HL-60/S4 treated with retinoic acid at 250 ng/mL for 4 days and 3 days (cell line): ENCODE data around the gene OPHN1.
"Not testable (repeated sequence)": the region's sequence is repeated elsewhere in the genome, so short reads cannot be mapped to it uniquely, and the experiment has no call there.

Experiments
- in situ Hi-C: fragments of 300-500 bp; cut with MboI; formaldehyde crosslinking; loops from 2 replicates; pipeline ENCODE4 v1.7.0; 2022; ENCODE audit warnings: low sequenced_read_pairs

The OPHN1 gene

DNA sequence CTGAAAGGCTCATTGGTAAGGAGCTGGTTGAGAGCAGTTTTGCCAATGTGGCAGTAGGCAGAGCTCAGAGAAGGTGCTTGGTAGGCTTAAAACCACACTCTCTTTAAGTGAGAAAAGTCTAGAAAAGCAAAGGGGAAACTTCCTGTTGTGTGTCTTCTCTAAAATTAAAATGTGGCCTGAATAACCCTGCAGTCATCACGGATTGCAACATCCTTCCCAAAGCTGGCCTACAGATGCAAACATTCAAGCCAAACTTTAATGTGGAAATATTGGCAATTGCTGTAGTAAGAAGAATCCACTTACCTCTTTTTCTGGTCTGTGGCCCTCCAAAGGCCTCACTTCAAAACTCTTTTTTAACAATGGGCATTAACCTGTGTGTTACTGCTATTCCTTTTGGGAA, 348.5 kb downstream of the OPHN1 start:
- in situ Hi-C loops = no loop called here

DNA sequence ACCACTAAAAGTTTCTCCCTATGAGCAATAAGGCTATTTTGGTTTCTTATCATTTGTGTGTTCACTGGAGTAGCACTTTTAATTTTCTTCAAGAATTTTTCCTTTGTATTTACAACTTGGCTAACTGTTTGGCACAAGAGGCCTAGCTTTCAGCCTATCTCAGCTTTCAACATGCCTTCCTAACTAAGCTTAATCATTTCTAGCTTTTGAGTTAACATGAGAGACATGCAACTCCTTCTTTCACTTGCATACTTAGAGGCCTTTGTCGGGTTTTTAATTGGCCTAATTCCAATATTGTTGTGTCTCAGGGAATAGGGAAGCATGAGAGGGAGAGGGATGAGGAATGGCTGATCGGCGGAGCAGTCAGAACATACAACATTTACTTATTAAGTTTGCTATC, 349.8 kb downstream of the OPHN1 start:
- in situ Hi-C loops = no loop called here

DNA sequence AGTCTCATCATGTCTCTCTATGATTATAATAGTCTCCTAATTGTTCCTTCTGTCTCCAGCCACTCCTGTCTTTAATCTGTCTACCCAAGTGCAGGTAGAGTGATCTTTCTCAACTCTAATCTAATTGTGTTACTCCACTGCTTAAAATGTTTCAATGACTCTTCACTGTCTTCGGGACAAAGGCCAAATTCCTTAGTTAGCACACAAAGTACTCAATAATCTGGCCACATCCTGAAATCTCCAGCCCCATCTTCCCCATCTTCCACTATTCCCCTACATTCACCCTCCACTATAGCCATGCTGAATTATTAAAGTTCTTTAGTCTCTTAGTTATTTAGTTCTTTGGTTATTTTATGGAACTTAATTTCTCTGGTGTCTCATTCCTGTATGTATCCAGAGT, 353.3 kb downstream of the OPHN1 start:
- in situ Hi-C loops = no loop called here

DNA sequence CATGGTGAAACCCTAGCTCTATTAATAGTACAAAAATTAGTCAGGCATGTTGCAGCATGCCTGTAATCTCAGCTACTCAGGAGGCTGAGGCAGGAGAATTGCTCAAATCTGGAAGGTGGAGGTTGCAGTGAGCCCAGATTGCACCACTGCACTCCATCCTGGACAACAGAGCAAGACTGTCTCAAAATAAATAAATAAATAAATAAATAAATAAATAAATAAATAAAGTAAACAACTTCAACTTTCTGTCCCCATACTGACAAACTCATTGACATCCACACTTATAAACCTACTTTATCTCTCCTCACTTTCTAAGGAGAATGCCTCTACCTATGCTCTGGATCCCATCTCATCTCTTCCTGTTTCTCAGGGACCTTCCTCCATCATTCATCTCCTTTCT, 354.5 kb downstream of the OPHN1 start:
- in situ Hi-C loops = not testable (repeated sequence)

DNA sequence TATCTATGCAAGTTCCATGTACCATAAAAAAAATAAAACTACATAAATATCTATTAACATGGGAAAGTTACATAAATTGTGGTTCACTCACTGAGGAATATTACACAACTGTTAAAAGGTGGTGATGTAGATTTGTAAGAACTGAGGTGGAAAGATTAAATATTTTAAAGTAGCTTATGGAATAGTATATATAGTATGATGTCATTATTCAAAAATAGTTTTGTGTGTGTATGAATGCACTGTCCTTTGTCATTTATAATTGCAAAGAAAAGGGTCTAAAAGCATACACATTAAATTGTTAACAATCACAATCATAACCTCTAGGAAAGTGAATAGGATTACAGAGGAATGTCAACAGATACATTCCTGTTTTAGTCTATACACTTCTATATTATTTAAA, 355.9 kb downstream of the OPHN1 start:
- in situ Hi-C loops = no loop called here

DNA sequence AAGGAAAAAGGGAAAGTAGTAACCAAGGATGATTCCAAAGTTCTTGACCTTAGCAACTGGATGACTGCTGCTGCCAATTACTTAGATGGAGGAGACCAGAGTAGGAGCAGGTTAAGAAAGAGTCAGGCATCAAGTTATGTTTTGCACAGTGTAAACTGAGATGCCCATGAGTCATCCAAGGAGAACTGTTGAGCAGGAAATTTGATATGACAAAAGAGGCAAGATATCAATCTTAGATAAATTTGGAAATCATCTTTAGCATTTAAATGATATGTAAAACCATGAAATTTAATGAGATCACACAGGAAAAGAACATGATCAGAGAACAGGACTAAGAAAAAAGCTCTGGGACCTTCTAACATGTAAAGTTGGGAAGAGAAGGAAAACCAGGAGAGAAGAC, 361.3 kb downstream of the OPHN1 start:
- in situ Hi-C loops = no loop called here

DNA sequence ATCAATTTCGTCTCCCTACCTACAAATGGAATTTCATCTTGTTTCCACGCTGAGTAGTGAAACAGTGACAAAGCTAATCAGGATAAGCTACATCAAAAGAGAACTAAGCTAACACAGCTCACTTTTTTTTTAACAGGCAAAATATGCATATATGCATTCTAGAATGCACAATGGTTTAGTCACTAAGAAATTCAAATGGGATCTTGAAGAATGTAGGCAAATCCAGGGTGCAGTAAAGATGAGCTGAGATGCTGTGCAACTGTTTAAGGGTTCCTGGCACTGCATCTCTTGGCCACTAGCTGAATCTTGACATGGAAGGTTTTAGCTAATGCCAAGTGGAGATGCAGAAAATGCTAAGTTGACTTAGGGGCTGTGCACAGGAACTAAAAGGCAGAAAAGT, 363.2 kb downstream of the OPHN1 start:
- in situ Hi-C loops = not testable (repeated sequence)

DNA sequence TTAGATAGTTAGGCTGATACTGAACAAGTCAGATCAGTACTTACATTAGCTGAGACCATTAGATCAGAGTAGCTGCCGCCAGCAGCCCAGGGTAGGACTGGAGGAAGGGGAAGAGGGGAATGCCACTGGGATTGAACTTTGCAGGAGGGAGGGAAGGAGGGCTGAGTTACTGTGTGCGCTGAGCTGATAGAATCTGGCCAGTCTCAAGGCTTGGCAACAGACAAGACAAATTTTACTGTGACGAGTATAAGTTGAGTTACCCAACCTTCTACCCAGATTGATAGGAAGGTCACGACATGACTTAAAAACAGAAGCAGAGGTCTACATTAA, 372.1 kb downstream of the OPHN1 start:
- in situ Hi-C loops = no loop called here

DNA sequence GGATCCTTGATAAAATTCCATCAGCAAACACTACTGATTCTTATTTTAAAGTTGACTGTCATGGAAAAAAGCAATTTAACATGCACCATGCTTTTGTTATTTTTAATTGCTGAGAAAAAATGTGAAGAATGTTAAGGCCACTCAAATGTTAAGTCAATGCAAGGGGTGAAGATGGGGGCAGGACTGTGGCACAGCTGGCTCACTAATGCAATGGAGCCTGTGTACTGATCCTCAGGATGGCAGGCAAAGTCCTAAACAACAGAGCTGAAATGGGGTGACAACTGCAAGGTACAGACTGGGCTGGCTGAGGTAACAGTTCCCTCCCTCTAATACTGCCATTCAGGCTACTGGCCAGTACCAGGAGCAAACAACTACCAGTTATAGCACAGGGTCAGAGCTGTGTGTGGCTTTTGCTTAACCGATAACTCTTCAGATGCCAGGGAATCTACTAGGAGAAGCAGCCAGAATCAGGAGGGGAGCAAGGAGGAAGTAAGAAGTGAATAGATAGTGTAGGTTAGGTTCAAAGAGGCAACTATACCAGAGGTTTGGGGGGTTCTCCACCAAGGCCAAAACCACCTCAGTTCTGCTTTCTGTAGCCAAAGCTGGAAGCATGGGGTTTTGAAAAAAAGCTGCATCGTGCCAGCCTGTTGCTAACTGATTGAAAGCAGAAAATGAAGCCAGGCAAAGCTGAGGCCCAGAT, 372.6 kb downstream of the OPHN1 start:
- in situ Hi-C loops = no loop called here

DNA sequence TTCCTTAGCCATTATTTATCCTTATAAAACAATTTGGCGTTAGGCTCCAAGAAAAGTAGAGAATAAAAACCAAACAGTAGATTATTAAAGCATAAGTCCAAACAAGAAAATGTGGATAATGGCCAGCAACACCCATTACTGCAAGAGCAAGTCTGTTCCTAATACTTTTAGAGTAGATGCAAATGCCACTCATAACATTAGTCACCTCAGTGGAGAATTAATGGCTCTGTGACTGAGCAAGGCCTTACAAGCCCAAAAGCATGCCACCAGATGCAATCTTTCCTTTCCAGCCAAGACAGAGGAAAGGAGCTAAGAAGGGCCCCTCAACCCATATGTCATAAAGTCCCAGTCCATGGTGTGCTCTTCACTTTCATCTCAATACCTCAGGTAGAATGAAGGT, 373.8 kb downstream of the OPHN1 start:
- in situ Hi-C loops = no loop called here

DNA sequence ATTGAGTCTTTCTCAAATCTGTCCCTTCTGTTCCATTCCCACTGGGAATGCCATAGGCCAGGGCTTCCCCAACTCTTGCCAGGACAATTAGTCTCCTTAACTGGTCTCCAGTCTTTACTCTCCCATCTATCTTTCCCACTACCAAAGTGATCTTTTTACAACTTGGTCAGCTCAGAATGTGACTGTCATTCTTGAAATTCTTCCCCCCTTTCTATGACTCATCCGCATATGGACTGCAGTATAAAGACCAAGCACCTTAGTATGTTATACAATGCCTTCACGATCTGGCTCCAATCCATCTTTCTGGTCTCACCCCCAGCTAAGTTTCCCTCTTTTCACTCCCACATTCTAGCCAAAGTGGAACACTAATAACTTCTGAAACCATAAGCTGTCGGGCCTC, 383.8 kb downstream of the OPHN1 start:
- in situ Hi-C loops = no loop called here

DNA sequence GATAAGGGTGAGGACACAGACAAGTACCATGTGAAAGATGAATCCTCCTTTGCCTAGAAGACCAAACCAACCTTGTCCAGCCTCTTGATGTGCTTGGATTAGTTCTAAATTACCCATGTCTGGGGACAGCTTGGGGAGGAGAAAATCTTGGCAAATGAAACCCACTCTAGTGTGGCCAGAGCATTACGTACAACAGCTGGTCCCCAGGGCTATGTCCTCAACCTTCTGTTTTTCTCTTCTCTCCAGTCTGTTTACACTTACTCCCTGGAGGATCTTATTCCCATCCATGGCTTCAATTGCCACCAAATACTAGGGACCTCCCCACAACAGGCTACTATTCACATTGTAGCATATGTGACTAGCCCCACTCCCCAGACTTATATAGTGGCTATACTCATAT, 384.5 kb downstream of the OPHN1 start:
- in situ Hi-C loops = no loop called here

DNA sequence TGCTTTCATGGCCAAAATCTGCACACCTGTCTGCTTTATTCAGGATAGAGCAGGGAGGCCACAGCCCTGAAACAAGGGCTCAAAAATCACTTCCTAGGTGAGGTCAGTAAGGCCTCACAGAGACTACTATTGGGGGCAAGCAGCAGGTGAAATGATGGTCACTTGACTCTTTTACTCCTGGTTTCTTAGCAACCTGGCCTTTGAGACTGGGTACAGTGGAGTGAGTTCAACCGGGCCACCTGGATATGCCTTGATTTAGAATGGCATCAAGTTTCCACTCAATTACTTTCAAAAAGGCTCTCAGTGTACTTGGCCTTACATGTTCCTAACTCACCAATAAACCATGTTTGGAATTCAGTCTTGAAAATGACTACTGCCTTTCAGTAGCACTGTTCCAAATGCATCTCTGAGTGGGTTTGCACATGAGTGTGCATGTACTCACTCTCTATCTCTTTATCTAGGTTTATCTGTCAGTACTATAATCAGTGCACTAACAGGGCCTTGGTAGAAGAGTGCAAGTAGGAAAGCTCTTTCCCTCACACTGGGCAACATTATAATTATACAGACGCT, 388.2 kb downstream of the OPHN1 start:
- in situ Hi-C loops = no loop called here

DNA sequence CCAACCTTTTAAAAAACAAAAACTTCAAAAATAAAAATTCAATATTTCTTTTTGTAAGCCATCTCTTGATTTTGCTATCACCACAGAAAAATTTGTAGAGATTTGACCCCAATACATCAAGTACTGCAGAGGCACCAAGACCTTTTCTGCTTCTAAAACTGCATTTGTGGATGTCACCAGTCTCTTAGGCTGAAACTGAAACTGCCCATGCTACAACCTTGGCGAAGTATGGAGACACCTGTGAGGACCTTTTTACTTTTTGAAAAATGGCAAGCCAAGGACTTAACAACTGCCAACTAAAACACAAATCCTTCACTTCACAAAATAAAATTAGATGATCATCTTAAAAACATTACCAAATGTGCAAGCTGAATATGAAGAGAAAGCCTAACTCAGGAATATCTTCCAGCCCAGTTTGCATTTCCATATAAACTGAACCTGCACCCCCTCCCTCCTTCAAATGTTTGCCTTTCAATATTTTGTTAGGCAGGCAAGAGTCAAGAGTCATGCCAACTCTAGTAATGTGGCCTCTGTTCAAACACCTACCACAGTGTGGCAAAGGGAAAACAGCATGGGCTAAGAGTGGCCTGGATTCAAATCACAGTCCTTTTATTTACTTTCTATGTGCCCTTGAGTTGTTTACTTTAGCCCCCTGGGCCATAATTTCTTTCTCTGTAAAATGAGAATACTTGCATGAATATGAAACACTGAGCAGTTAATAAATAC, 389.4 kb downstream of the OPHN1 start:
- in situ Hi-C loops = no loop called here

DNA sequence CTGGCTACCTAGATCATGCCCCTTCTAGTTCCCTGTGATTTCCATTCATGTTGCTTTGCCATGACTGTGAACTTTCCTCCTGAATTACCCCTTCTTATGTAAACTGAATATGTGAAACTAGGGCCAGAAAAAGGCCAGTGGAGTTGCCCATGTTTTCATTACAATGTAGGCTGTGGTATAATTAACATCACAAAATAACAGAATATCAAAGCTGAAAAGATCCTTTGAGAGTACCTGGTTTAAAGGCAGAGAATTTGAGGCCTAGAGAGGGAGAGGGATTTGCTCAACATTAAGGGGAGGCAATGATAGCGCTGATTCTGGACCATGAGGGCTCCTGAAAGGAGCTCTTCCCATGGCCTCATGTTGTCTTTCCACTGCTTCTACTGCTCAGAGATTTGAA, 392.2 kb downstream of the OPHN1 start:
- in situ Hi-C loops = no loop called here

DNA sequence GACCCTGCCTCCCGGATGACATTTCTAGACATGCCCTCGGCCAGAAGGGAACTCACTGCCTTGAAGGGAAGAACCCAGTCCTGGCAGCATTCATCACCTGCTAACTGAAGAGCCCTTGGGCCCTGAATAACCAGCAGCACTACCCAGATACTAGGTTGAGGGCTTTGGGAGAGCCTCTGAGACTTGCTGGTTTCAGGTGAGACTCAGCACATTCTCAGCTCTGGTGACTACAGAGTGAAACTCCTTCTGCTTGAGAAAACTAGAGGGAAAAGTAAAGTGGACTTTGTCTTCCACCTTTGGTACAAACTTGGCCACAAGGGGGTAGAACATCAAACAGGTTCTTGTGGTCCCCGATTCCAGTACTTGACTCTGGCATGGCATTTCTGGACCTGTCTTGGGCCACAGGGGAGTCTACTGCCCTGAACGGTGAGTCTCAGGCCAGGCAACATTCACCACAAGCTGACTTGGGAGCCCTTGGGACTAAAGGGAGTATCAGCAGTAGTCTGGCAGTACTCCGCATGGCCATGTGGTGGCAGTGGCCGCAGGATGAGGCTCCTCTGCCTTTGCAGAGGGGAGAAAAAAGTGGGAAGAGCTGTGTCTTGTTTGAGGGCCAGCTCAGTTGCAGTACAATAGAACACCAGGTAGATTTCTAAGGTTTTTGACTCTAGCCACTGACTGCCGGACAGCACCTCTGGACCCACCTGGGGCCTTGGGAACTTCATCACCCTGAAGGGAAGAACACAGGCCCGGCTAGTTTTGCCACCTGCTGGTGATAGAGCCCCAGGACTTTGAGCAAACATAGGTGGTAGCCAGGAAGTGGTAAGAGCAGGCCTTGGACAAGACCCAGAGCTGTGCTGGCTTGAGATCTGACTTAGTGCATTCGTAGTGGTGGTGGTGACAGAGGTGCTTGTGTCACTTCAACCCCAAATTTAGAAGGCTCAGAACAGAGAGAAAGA, 414.8 kb downstream of the OPHN1 start:
- in situ Hi-C loops = no loop called here

DNA sequence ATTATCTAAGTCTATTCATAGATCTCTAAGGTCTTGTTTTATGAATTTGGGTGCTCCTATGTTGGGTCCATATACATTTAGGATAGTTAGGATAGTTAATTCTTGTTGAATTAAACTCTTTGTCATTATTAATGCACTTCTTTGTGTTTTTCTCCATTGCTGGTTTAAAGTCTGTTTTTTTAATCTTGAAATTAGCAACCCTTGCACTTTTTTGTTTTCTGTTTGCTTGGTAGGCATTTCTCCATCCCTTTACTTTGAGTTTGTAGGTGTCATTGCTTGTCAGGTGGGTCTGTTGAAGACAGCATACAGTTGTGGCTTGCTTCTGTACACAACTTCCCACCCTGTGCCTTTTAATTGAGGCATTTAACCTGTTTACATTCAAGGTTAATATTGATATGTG, 434.8 kb downstream of the OPHN1 start:
- in situ Hi-C loops = no loop called here
